Mesothelial cell of epicardium (in vitro differentiated cells): Measurements from ENCODE around the gene ASCC3. TPM values are rescaled to one million over a fixed set of nuclear protein-coding genes. Genes with fewer than 3 reads are reported as not detected.

Experiments
- DNase-seq, 2 experiments: peaks; one replicate each; pipeline ENCODE4 v3.0.0; 2021; ENCODE audit warnings: low spot score in 2 of 2; ENCODE audit not compliant: unreplicated experiment in 2 of 2
- H3K27ac Mint-ChIP-seq: 2 replicates; pipeline ENCODE4 v1.8.0; 2021; ENCODE audit warnings: mixed read lengths
- H3K27me3 Mint-ChIP-seq: 2 replicates; pipeline ENCODE4 v1.8.0; 2021; ENCODE audit warnings: low read depth, mixed read lengths
- H3K36me3 Mint-ChIP-seq: 2 replicates; pipeline ENCODE4 v1.8.0; 2021; ENCODE audit warnings: mixed read lengths
- H3K4me1 Mint-ChIP-seq: 2 replicates; pipeline ENCODE4 v1.8.0; 2021; ENCODE audit warnings: mixed read lengths
- H3K4me3 Mint-ChIP-seq: 2 replicates; pipeline ENCODE4 v1.8.0; 2021; ENCODE audit warnings: mild to moderate bottlenecking, moderate library complexity, mixed read lengths
- H3K9me3 Mint-ChIP-seq: 2 replicates; pipeline ENCODE4 v1.8.0; 2021; ENCODE audit warnings: mixed read lengths
- total RNA-seq: library from RNA; stranded (reverse); gene quantifications from 3 replicates; pipeline ENCODE4 v1.2.1, GENCODE V29; 2021
- TF ChIP-seq, protein P1 (sequence below): fragments of 200-600 bp; sonication (generic); IDR thresholded peaks from one replicate; pipeline ENCODE4 v1.5.0; 2021; ENCODE audit warnings: antibody characterized with exemption; ENCODE audit not compliant: unreplicated experiment

The ASCC3 gene
- total RNA-seq, 1 donor from 2014 or later = 47.7 TPM

- DNase-seq = no peak
- TF ChIP-seq, protein P1, sequence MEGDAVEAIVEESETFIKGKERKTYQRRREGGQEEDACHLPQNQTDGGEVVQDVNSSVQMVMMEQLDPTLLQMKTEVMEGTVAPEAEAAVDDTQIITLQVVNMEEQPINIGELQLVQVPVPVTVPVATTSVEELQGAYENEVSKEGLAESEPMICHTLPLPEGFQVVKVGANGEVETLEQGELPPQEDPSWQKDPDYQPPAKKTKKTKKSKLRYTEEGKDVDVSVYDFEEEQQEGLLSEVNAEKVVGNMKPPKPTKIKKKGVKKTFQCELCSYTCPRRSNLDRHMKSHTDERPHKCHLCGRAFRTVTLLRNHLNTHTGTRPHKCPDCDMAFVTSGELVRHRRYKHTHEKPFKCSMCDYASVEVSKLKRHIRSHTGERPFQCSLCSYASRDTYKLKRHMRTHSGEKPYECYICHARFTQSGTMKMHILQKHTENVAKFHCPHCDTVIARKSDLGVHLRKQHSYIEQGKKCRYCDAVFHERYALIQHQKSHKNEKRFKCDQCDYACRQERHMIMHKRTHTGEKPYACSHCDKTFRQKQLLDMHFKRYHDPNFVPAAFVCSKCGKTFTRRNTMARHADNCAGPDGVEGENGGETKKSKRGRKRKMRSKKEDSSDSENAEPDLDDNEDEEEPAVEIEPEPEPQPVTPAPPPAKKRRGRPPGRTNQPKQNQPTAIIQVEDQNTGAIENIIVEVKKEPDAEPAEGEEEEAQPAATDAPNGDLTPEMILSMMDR = no peak
- H3K4me3 Mint-ChIP-seq = no peak overlapping the region
- peaks cover 99% of the 10 kb centered on the region for H3K27me3 Mint-ChIP-seq
- no peaks in the 10 kb centered on the region for H3K9me3 Mint-ChIP-seq
- no peak overlapping the region for H3K27ac Mint-ChIP-seq
- no peaks in the 10 kb centered on the region for H3K36me3 Mint-ChIP-seq
- peaks cover 3% of the 10 kb centered on the region for H3K4me1 Mint-ChIP-seq
Observed at GRCh38 chr6:100466410-100467128, 414.6 kb downstream of the ASCC3 start.

GRCh38 chr6:100465701-100466409, 415.3 kb downstream of the ASCC3 start:
- peaks cover 3% of the 10 kb centered on the region for H3K4me1 Mint-ChIP-seq
- no peaks in the 10 kb centered on the region for H3K9me3 Mint-ChIP-seq
- TF ChIP-seq, protein P1 = no peak
- no peak overlapping the region for H3K27ac Mint-ChIP-seq
- no peaks in the 10 kb centered on the region for H3K36me3 Mint-ChIP-seq
- H3K27me3 Mint-ChIP-seq = peaks cover 99% of the 10 kb centered on the region
- peak overlapping the region; percentile 52 for H3K4me3 Mint-ChIP-seq
- DNase-seq = no peak

GRCh38 chr6:100464903-100465700, 416.0 kb downstream of the ASCC3 start, which contains the start of gene SIM1:
TSS of gene SIM1 (minus strand) at chr6:100464921. CDS start at chr6:100463468, 1,453 bp downstream.
- Mint-ChIP-seq H3K27ac (no peak within 1 kb of the TSS), H3K4me1 (peaks cover 3% of the 10 kb centered on the region), H3K9me3 (no peaks in the 10 kb centered on the region), H3K4me3 (peak within 1 kb of the TSS; percentile 52), H3K27me3 (peaks cover 97% of the 10 kb centered on the region), H3K36me3 (no peaks in the 10 kb centered on the region)
- TF ChIP-seq, protein P1 = no peak
- peak in 1 of 2 experiments; percentile 80 for DNase-seq

DNA sequence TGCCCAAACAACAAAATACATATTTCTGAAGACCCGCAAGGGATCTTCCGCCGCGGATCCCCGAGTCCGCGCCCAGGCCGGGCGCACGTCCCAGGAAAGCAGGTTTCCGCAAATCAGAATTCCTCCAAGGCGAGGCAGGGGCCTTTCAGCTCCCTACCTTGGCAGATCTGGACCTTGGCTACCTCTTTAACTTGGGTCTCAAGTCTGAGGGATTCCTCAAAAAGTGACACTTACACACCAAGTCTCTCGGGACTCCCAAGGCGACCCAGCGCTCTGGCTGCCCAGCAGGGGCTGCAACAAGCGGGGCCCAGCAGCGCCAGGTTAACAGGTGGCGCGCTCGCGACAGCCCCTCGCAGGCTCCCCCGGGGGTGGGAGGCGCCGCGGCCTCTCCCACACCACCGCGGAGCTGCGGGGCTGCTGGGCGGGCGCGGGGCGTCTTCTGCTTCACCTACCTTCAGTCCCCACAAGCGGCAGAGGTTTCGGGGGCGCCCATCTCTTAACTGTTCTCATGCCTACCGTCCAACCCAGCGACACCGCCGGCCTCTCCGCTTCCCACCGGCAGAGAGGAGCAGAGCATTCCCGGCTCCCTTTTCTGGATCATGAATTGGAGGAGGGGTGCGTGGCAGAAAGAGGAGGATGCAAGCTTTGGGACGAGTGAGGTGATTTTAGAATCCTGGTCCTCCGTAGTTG, 416.8 kb downstream of the ASCC3 start:
- H3K36me3 Mint-ChIP-seq = no peaks in the 10 kb centered on the region
- TF ChIP-seq, protein P1 = no peak
- no peak overlapping the region for H3K4me3 Mint-ChIP-seq
- no peaks in the 10 kb centered on the region for H3K9me3 Mint-ChIP-seq
- DNase-seq = peak in 1 of 2 experiments; percentile 46
- peaks cover 89% of the 10 kb centered on the region for H3K27me3 Mint-ChIP-seq
- H3K27ac Mint-ChIP-seq = no peak overlapping the region
- peaks cover 3% of the 10 kb centered on the region for H3K4me1 Mint-ChIP-seq

GRCh38 chr6:100463630-100464161, 417.4 kb downstream of the ASCC3 start:
- Mint-ChIP-seq H3K4me3 (peak overlapping the region; percentile 13), H3K9me3 (no peaks in the 10 kb centered on the region), H3K27ac (no peak overlapping the region), H3K27me3 (peaks cover 83% of the 10 kb centered on the region), H3K4me1 (peaks cover 3% of the 10 kb centered on the region), H3K36me3 (no peaks in the 10 kb centered on the region)
- DNase-seq = no peak
- TF ChIP-seq, protein P1 = no peak
